HuH-7.5 (cell line): ENCODE measurements around the gene PIAS1.

ENCODE experiments used
- DNase-seq: peaks from one replicate; pipeline ENCODE4 v3.0.0; 2011; ENCODE audit warnings: low spot score

PIAS1 gene

DNA sequence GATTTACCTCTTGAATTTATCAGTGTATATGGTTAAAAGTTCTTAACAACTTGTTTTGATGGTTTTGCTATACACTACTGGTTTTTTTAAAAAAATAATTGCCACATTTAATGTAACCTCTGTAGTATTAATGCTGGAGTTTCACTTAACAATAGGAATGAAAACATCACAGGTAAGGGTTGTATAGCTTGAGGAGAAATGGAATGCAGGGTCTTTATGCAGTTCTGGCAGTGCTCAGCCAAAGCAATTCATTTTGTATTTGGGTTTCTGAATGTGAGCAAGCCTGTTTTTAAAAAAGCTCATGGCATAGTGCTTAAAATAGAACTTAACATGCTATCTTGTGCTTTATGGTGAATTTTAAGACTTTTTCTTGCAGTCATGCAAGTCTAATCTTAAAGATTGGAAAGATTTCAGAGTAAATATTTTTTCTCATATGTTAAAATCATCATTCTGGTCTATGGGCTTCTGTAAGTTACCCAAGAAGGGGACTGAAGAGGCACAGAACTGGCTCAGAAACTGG, 8.9 kb downstream of the PIAS1 start:
- no peak for DNase-seq

DNA sequence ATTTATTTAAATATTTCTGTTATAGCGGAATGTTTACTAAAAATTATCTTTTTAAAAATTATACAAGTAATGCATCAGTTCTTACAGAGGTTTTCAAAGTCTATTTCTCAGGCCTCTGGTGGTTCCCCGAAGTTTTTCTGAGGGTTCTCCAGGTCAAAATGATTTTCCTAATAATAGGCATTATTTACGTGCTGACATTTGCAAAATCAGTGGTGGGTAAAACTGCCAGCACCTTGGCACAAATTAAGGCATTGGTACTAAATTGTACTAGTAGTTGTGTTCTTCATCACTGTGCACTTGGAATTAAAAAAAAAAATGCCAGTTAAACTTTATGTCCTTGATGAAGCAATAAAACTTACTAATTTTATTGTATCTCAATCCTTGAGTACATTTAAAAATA, 9.5 kb downstream of the PIAS1 start:
- no peak for DNase-seq

DNA sequence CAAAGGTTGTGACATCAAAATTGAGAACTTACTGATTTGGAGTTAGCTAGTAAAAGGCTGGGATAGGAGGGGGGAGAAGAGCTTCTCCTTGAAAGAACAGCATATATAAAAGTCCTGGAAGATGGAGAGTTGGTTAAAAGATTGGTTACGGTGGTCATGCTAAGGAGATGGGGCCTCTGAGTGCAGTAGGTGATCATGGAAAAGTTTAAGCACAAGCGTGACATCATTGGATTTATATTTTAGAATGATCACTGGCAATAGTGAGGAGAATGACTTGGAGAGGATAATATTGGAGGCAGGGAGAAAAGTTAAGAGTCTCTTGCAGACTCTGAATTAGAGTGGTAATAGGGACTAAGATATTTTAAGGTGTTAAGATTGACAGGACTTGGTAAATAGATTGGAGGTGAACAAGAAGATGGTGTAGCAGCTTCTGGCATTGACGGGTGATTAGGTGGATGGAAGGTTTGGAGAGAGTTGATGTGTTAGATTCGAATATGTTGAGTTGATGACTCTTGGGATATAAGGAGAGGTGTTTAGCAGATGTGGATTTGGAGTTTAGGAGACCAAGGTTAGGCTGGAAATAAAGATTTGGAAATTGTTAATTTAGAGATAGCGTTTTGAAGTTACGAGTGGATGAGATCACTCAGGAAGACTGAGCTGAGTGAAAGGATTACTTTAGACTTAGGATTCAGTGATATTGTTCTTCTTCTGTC, 19.6 kb downstream of the PIAS1 start:
- DNase-seq = no peak

DNA sequence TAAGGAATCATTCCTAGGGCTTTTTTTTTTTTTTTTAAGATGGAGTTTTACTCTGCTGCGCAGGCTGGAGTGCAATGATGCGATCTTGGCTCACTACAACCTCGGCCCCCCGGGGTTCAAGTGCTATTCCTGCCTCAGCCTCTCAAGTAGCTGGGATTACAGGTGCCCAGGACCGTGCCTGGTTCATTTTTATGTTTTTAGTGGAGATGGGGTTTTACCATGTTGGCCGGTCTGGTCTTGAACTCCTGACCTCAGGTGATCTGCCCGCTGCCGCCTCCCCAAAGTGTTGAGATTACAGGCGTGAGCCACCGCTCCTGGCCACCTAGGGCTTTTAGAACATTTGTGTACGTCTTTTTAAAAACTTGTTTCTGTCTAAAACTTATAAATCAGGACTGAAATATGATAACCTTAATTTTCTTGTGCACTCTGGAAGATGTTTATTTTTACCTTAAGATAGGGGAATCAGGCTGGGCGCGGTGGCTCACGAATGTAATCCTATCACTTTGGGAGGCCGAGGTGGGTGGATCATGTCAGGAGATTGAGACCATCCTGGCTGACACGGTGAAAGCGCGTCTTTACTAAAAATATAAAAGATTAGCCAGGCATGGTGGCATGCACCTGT, 21.8 kb downstream of the PIAS1 start:
- DNase-seq = no peak

DNA sequence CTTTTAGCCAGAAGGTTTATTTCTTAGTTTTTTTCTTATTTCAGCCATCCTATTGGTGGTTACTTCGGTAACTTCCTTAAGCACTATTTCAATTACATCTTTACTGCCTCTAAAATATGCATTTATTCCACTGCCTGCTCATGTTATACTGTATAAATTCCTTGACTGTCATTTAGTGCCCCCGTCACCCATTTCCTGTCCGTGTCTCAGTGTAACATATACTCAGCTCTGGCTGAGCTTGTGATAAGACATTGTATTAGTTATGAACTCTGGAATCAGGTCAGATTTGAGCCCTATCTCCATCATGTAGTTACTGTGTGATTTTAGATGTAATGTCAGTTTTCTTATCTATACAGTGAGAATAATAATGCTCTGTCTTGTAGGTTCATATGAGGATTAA, 24.2 kb downstream of the PIAS1 start:
- DNase-seq = no peak

DNA sequence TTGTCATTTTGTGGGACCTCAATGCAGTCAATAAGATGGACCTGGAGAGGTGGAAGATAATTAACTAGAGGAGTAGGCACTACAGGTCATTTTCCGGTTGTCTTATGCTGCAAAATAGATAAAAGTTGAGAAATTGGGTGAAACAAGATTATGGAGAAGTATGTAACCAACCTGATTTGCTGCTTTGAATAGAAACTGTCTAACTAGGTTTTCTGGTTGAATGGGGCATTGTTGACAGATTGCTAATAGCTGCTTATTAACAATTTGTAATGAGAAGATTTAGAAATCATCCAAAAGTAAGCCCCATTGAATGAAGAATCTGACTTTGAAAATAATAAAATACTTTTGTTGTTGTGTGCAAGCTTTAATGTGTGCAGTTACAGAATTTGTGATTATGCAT, 26.2 kb downstream of the PIAS1 start:
- DNase-seq = no peak

DNA sequence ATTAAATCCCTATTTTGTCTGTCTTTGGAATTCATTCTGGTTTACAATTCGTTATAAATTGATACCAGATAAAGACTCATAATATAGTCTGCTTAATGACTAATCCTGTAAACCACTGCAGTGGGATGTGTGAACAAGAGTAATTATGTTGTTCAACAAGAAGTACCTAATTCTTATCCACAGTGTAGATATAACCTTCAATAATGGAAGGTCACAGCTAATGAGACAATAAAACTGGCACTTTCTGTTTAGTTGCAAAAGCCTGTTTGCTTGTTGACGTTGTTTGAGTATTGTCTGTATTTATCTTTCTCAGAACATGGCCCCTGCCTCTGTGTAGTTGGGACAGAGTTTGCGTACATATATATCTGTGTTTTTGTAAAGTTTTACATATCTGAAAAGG, 26.7 kb downstream of the PIAS1 start:
- DNase-seq = no peak

DNA sequence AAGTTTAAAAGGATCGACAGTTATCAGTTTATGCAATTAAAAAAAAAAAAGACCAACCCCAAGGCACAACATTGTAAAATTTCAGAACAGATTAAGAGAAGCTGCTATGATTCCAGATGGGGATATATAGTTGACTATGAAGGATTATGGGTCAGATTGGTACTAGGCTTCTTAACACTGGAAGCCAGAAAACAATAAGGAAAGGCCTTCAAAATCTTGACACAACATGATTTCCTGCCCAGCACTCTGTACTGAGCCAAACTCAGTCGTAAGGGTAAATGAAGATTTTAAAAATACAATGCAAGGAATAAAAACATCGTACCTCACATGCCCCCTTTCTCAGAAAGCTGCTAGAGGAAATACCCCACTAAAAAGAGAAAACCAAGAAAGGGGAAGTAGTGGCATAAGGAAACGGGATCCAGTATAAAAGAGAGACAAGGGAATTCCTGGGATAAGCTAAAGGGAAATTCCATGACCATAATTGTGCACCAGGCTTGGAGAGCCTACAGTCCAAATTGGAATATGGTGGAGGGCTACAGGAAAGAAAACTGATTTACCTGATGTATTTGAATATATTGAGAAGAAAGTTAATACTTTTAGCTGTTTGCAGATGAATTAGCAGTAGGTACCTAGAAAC, 27.9 kb downstream of the PIAS1 start:
- DNase-seq = no peak

DNA sequence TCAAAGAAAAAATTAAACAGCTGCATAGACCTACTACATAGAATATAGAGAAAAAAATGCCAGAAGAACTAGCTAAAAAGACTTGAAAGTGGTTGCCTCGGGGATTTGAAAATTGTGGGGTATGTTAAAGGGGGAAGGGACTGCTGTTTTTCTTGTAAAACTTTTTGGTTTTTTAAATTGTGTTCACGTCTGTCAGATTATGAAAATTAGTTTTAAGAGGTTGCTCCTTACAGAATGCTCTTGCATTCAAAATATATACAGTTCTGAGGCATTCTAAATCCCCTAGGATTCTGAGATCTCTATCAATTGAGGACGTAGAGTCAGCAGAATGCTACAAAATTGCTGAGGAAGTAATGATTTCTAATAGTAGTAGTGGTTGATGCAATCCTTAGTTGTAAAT, 28.6 kb downstream of the PIAS1 start:
- DNase-seq = no peak

DNA sequence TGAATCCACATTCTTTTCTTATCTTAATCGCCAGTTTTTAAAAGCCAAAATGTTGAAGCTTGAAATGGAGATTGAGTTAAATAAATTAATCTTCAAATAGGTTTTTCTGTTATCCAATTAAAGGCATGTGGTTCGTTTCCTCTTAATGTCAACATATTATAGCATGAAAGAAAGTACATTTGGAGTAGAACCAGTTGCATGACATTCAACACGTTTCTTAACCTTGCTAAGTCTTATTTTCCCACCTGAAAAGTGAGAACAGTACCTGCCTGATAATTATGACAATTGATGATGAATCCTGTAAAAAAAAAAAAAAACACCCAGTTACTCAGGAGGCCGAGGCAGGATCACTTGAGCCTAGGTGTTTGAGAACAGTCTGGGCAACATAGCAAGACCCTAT, 29.3 kb downstream of the PIAS1 start:
- DNase-seq = no peak

DNA sequence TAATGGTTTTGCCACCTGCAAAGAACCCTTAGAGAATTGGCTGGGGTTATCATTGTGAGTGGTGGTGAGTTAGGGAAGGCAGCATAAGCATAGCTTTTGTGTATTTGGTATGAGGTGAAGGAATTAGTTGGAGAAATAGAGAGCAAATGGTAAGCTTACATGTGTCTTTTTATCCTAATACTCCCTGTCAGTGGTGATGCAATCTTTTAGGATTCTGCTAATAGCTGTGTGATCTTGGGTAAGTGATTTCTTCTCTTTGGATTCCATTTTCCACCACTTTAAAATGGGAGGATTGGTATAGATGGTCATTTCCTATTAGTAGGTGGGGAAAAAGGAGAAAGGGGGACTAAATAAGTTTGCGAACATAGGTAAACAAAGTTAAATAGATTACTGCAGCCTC, 30.9 kb downstream of the PIAS1 start:
- no peak for DNase-seq

DNA sequence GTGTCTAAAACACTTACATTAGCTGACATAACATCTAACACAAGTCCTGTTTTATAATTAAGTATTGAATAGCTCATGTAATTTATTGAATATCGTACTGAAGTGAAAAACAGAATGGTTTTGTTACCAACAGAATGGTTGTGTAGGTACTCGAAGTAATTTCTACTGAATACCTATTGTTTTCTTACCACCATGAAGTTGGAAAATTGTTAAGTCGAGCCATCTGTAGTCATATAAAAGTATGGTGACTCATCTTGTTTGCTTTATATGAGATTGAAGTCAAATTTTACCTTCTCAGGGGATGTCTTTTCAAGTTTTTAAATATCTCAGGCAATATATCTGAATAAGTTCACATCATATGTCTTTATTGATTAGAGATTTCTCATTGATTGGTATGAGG, 37.6 kb downstream of the PIAS1 start:
- DNase-seq = no peak

DNA sequence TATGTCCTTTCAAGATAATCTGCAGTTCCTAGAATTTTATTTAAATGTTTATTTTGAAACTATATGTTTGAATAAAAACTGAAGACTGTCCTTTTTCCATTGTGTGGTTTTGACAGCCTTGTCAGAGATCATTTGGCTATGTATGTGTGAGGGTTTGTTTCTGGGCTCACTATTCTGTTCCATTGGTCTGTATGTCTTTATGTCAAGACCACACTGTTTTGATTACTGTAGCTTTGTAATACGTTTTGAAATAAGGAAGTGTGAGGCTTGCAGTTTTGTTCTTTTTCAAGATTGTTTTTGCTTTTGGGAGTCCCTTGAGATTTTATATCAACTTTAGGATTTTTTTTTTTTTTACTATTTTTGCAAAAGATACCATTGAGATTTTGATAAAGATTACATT, 42.0 kb downstream of the PIAS1 start:
- no peak for DNase-seq

DNA sequence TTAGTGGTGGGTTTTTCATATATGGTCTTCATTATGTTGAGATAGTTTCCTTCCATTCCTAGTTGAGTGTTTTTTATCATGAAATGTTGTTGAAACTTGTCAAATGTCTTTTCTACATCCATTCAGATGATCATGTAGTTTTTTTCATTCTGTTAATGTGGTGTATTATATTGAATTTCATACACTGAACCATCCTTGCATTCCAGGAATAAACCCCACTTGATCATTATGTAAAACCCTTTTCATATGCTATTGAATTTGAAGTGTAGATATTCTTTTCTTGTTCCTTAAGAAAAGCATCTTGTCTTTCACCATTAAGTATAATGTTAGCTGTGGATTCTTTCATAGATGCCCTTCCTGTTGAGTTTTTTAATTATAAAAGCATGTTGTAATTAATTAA, 42.9 kb downstream of the PIAS1 start:
- no peak for DNase-seq

DNA sequence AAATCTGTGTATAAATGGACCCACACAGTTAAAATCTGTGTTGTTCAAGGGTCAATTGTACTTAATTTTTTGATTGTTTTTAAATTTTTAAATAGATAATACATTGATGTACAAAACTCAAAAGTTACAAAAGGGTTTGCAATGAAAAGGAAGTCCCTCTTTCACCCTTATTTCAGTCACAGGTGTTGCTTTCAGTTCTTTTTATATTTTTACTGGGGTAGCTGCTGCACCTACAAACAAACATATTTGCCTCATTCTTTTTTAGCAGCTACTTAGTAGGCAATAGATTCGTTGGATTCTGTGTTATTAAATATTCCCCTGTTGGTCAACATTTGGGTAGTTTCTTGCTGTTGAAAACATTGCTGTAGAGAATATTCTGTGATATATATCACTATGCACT, 44.4 kb downstream of the PIAS1 start:
- no peak for DNase-seq

DNA sequence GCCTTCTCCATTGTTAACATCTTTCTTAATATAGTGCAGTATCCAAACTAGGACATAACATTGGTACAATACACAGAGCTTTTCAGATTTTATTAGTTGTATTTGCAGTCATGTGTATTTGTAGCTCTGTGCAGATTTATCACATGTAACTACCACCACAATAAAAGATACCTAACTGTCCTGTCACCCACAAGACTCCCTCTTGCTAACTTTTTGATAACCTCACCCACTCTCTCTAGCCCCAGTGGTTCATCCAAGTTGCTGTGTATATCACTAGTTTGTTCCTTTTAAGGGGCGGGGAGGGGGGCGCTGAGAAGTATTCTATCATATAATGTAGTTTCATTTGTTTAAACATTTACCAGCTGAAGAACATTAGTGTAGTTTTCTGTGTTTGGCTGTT, 46.1 kb downstream of the PIAS1 start:
- DNase-seq = no peak

DNA sequence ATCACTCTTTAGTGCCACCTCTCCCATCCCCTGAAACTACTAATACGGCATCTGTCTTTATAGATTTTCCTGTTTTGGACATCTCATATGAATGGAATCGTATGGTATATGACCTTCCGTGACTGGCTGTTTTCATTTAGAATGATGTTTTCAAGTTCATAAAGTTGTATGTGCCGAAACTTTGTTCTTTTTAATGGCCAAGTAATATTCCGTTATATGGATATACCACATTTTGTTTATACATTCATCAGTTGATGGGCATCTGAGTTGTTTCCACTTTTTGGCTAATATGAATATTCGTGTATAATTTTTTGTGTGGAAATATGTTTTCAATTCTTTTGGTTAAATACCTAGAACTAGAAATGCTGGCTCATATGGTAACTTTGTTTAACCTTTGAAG, 49.5 kb downstream of the PIAS1 start:
- no peak for DNase-seq

DNA sequence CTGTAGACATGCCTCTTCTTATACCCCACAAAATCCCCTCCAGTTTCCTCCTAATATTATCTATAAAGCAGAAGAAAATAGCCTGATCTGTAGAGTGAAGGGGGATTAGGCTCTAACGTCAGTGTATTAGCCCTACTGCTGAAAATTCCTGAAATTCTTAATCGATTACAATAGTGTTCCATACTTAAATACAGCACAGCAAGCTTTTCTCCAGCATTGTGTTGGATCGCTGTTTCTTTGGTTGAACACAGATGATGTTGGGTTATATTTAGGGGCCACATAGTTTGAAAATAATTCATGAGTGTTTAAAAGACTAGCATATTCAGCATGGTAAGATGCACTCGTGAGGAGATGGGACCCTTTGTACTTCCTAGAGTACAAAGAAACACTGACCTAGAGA, 52.5 kb downstream of the PIAS1 start:
- no peak for DNase-seq

DNA sequence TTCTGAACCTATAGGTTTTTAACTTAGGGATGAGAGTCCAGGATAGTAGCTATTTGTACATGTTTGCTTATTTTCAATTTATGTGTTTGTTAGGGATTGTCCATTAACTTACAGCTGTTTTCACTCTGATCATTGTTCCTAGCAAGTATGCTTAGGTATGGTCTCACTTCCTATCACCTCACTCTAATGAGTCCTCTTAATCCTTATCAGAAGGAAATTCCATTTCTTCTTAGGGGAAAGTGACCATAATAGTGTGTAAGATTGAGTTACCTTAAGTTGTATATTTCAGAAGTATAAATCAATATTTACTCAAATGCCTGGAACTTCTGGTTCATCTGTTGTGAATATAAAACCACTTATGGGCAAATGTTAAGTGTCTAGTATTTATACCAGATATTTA, 53.0 kb downstream of the PIAS1 start:
- DNase-seq = no peak

DNA sequence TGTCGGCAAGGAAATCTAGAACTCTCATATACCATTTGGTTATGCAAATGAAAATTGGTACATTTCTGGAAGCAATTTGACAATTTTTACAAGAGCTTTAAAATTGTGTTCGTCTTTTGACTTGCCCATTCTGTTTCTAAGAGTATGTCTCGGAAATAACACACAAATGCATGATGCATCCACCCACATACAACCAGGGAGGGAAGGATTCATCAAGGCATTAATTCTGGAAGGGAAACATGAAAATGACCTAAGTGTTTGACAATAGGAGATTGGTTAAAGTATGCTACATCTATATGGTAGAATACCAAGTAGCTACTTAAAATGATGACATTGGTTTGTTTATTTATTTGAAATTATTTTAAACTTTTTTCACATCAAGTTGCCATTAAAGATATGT, 58.6 kb downstream of the PIAS1 start:
- DNase-seq = no peak

DNA sequence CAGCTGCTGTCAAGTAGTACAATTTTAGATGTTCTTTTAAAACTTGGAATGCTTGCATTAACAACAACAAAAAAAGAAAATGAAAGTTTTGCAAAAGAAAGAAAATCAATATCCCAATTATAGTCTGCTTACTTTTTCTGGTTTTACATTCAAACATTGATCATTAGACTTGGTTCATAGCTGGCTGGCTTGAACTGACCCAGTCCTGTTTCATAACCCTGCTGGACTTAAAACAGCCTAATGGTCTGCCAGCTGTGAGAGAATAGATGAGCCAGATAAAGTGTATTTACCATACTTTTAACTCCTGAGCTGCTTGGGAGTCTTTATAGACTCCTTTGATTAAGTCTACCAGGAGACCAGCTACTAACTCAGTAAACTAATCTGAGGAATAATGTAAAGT, 59.2 kb downstream of the PIAS1 start:
- peak; percentile 15 for DNase-seq

DNA sequence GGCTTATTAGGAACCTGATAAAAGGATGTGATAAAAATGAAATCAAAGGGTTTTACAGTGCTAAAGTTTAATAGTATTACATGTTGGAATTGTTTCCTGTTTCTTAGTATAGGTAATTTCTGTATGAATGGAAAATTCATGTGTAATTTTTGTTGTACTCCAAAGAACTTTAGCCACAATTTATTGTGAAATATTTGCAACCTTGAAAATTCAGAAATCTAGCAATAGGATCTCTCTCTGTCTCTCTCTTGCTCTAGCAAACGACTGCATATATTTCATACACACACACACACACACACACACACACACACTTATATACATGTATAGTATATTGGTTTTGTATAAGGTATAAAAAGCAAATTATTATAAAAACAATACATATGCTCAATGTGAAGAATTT, 59.6 kb downstream of the PIAS1 start:
- DNase-seq = no peak

DNA sequence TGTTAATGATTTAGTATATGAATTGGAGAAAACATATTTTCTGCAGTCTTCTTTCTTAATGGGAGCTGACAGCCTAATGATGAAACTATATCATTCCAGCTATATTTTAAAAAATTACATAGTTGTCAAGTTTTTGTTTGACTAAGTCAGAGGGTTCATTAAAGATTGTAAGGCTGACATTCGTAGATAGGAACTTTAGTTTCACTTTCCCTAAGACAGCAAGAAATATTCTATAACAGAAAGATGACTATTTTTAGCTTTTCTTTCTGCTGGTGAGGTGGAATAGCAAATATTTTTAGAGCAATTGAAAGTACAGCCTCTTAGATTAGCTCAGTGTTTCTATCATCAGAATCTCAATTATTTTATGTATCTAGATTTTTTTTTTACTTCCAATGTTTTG, 60.2 kb downstream of the PIAS1 start:
- no peak for DNase-seq

DNA sequence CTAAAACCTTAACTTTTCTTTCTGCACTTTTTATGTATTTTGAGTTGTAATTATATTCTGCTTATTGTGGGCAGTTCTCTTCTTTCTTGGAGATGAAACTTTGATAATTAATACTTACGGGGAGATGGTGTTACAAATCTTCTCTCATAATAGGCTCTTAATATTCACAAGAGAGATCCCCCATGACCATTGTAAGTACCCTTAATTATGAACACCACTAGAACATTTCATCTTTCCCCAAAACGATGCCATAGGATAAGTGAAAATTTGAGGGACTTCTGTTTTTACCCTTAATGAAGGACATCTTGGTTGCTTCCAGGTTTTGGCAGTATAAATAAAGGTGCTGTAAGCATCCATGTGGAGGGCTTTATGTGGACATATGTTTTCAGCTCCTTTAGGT, 60.7 kb downstream of the PIAS1 start:
- no peak for DNase-seq
